HepG2 (cell line): ENCODE measurements around the gene TH. TPM values are rescaled to one million over a fixed set of nuclear protein-coding genes. Genes with fewer than 3 reads are reported as not detected.

Experiments used
- FIP1L1 ChIP-seq: fragments of 200-400 bp; formaldehyde crosslinking; IDR thresholded peaks from 2 replicates; pipeline ENCODE4 v1.6.1; 2018; ENCODE audit warnings: low read depth, mild to moderate bottlenecking, low read length, moderate library complexity, borderline replicate concordance; ENCODE audit not compliant: insufficient read depth
- HNF4G ChIP-seq, 2 experiments: sonication (generic) in 1 of 2; formaldehyde crosslinking in 1 of 2; IDR thresholded peaks; 2 replicates each; pipeline versions ENCODE4 v1.4.0 to v1.6.1; 2011 to 2020; ENCODE audit warnings: borderline replicate concordance in 2 of 2, low read depth in 2 of 2, mild to moderate bottlenecking in 2 of 2, low read length in 1 of 2, missing genetic modification reagents in 1 of 2, moderate library complexity in 1 of 2
- JARID2 ChIP-seq: sonication (generic); formaldehyde crosslinking; IDR thresholded peaks from 2 replicates; pipeline ENCODE4 v1.8.1; 2023; ENCODE audit warnings: missing genetic modification reagents, inconsistent platforms; ENCODE audit not compliant: insufficient replicate concordance
- NFYC ChIP-seq: IDR thresholded peaks from 2 replicates; pipeline ENCODE4 v1.6.1; 2016; ENCODE audit warnings: missing genetic modification reagents, missing compliant biosample characterization
- NONO ChIP-seq, 2 experiments: fragments of 450-650 bp in 1 of 2; sonication (generic) in 1 of 2; formaldehyde crosslinking in 1 of 2; IDR thresholded peaks in 1 of 2; conservative IDR thresholded peaks in 1 of 2; 2 replicates each; pipeline versions ENCODE4 v1.6.1 to v1.8.0; 2017 to 2022; ENCODE audit warnings: mild to moderate bottlenecking in 1 of 2, missing genetic modification reagents in 1 of 2, moderate library complexity in 1 of 2
- SP2 ChIP-seq: sonication (generic); formaldehyde crosslinking; IDR thresholded peaks from 2 replicates; pipeline ENCODE4 v1.5.1; 2020; ENCODE audit warnings: mild to moderate bottlenecking, missing genetic modification reagents
- STAG1 ChIP-seq: sonication (generic); formaldehyde crosslinking; IDR thresholded peaks from 2 replicates; pipeline ENCODE4 v1.4.0; 2020; ENCODE audit warnings: missing genetic modification reagents
- ZMAT3 ChIP-seq: sonication (generic); formaldehyde crosslinking; conservative IDR thresholded peaks from 2 replicates; pipeline ENCODE4 v1.7.0; 2021; ENCODE audit warnings: missing genetic modification reagents
- ZMYM4 ChIP-seq: sonication (generic); formaldehyde crosslinking; IDR thresholded peaks from 2 replicates; pipeline ENCODE4 v1.8.1; 2023; ENCODE audit warnings: mild to moderate bottlenecking, missing genetic modification reagents
- ZNF749 ChIP-seq: sonication (generic); formaldehyde crosslinking; IDR thresholded peaks from 2 replicates; pipeline ENCODE4 v1.8.0; 2022; ENCODE audit warnings: mild to moderate bottlenecking, missing genetic modification reagents, moderate library complexity, borderline replicate concordance
- polyA plus RNA-seq, 8 experiments: library from polyadenylated mRNA; depleted of rRNA in 3 of 8; stranded (reverse) in 7 of 8; unstranded in 1 of 8; fragments of >200 nt; fragmentation: Illumina TruSeq in 4 of 8; extraction: Trizol in 4 of 8; gene quantifications; 2 replicates each; pipeline versions ENCODE4 v1.2.1 to v1.2.3, GENCODE V29; 2011 to 2016; ENCODE audit warnings: low read depth in 4 of 8, missing spikeins in 1 of 8, mixed read lengths in 1 of 8; ENCODE audit not compliant: insufficient read depth in 1 of 8
- total RNA-seq, 5 experiments: library from RNA; depleted of rRNA; stranded (reverse); fragments of >200 nt; fragmentation: Illumina TruSeq; extraction: Trizol; gene quantifications; 2 replicates each; pipeline ENCODE4 v1.2.3, GENCODE V29; 2016; ENCODE audit warnings: low read depth in 1 of 5
- TF ChIP-seq, protein P1 (sequence below): sonication (generic); formaldehyde crosslinking; IDR thresholded peaks from 2 replicates; pipeline ENCODE4 v1.4.0; 2020; ENCODE audit warnings: missing genetic modification reagents, mild to moderate bottlenecking, borderline replicate concordance
- TF ChIP-seq, protein P2 (sequence below): sonication (generic); formaldehyde crosslinking; IDR thresholded peaks from 2 replicates; pipeline ENCODE4 v1.5.0; 2020; ENCODE audit warnings: mild to moderate bottlenecking, missing genetic modification reagents, borderline replicate concordance
- TF ChIP-seq, protein P3 (sequence below): sonication (generic); formaldehyde crosslinking; conservative IDR thresholded peaks from 2 replicates; pipeline ENCODE4 v1.4.0; 2020; ENCODE audit warnings: missing genetic modification reagents
- TF ChIP-seq, protein P4 (sequence below): sonication (generic); formaldehyde crosslinking; IDR thresholded peaks from 2 replicates; pipeline ENCODE4 v1.4.0; 2020; ENCODE audit warnings: missing genetic modification reagents
- TF ChIP-seq, protein P5 (sequence below): sonication (generic); formaldehyde crosslinking; conservative IDR thresholded peaks from 2 replicates; pipeline ENCODE4 v1.8.0; 2022; ENCODE audit warnings: missing genetic modification reagents

The TH gene
- total and polyA plus RNA-seq, 2 of the 13 experiments (the other 11 are each of a cell fraction or from before 2014, with no cell fraction given): 0.36 TPM; not detected in 1

DNA sequence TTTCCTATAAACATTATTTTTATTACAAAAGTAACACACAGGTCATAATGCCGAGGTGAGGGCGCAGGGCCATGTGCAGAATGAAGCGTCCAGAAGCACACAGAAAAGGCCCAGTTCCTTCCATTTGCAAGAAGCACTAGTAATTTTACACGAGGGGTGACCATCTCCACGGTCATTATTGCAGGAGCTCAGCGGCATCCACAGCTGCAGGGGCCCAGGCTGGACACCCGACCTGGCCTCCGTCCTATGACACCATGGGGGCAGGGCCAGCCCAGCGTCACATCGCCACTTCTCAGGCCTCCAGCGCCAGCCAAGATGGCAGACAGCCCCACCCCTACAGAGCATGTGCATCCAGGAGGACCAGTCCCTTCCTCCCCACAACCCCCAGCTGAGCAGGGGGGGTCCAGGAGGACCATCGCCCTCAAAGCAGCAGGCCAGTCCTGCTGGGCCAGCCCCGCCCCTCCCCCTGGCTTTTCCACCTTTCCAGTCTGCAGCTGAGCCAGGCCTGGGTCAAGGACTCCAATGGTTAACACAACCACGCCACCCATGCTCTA lies 35.9 kb downstream of the TH start (continued):
- TF ChIP-seq, protein P1, sequence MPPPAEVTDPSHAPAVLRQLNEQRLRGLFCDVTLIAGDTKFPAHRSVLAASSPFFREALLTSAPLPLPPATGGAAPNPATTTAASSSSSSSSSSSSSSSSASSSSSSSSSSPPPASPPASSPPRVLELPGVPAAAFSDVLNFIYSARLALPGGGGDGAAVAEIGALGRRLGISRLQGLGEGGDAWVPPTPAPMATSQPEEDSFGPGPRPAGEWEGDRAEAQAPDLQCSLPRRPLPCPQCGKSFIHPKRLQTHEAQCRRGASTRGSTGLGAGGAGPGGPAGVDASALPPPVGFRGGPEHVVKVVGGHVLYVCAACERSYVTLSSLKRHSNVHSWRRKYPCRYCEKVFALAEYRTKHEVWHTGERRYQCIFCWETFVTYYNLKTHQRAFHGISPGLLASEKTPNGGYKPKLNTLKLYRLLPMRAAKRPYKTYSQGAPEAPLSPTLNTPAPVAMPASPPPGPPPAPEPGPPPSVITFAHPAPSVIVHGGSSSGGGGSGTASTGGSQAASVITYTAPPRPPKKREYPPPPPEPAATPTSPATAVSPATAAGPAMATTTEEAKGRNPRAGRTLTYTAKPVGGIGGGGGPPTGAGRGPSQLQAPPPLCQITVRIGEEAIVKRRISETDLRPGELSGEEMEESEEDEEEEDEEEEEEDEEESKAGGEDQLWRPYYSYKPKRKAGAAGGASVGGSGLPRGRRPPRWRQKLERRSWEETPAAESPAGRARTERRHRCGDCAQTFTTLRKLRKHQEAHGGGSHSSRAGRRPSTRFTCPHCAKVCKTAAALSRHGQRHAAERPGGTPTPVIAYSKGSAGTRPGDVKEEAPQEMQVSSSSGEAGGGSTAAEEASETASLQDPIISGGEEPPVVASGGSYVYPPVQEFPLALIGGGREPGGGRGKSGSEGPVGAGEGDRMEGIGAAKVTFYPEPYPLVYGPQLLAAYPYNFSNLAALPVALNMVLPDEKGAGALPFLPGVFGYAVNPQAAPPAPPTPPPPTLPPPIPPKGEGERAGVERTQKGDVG (CRISPR knock-in tag): no peak
- TF ChIP-seq NONO (IDR thresholded peaks at IDR 0.05) (no peak), NONO (CRISPR knock-in tag; conservative IDR thresholded peaks at IDR 0.05) (peak; percentile 29; the same call in 1 of the 2 replicates), SP2 (CRISPR knock-in tag) (no peak), ZMYM4 (CRISPR knock-in tag) (no peak), STAG1 (CRISPR knock-in tag) (no peak), NFYC (CRISPR knock-in tag) (no peak), ZMAT3 (CRISPR knock-in tag) (peak; percentile 53; the same call in 1 of the 2 replicates), HNF4G (IDR thresholded peaks at IDR 0.05; ENCODE audit: borderline replicate concordance, low read depth, low read length) (no peak), HNF4G (CRISPR knock-in tag; IDR thresholded peaks at IDR 0.05; ENCODE audit: borderline replicate concordance, low read depth) (peak; percentile 60), JARID2 (CRISPR knock-in tag) (no peak), FIP1L1 (no peak), ZNF749 (CRISPR knock-in tag) (peak; percentile 26; the same call in 1 of the 2 replicates)
- TF ChIP-seq, protein P2, sequence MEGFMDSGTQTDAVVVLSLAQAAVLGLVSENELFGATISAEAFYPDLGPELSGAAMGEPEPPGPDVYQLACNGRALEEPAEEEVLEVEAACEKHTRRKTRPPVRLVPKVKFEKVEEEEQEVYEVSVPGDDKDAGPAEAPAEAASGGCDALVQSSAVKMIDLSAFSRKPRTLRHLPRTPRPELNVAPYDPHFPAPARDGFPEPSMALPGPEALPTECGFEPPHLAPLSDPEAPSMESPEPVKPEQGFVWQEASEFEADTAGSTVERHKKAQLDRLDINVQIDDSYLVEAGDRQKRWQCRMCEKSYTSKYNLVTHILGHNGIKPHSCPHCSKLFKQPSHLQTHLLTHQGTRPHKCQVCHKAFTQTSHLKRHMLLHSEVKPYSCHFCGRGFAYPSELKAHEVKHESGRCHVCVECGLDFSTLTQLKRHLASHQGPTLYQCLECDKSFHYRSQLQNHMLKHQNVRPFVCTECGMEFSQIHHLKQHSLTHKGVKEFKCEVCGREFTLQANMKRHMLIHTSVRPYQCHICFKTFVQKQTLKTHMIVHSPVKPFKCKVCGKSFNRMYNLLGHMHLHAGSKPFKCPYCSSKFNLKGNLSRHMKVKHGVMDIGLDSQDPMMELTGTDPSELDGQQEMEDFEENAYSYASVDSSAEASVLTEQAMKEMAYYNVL (CRISPR knock-in tag): no peak
- TF ChIP-seq, protein P3, sequence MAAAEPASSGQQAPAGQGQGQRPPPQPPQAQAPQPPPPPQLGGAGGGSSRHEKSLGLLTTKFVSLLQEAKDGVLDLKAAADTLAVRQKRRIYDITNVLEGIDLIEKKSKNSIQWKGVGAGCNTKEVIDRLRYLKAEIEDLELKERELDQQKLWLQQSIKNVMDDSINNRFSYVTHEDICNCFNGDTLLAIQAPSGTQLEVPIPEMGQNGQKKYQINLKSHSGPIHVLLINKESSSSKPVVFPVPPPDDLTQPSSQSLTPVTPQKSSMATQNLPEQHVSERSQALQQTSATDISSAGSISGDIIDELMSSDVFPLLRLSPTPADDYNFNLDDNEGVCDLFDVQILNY: 0 out of 2 replicates have a peak, but pooled peaks have one; percentile 33
- TF ChIP-seq, protein P4, sequence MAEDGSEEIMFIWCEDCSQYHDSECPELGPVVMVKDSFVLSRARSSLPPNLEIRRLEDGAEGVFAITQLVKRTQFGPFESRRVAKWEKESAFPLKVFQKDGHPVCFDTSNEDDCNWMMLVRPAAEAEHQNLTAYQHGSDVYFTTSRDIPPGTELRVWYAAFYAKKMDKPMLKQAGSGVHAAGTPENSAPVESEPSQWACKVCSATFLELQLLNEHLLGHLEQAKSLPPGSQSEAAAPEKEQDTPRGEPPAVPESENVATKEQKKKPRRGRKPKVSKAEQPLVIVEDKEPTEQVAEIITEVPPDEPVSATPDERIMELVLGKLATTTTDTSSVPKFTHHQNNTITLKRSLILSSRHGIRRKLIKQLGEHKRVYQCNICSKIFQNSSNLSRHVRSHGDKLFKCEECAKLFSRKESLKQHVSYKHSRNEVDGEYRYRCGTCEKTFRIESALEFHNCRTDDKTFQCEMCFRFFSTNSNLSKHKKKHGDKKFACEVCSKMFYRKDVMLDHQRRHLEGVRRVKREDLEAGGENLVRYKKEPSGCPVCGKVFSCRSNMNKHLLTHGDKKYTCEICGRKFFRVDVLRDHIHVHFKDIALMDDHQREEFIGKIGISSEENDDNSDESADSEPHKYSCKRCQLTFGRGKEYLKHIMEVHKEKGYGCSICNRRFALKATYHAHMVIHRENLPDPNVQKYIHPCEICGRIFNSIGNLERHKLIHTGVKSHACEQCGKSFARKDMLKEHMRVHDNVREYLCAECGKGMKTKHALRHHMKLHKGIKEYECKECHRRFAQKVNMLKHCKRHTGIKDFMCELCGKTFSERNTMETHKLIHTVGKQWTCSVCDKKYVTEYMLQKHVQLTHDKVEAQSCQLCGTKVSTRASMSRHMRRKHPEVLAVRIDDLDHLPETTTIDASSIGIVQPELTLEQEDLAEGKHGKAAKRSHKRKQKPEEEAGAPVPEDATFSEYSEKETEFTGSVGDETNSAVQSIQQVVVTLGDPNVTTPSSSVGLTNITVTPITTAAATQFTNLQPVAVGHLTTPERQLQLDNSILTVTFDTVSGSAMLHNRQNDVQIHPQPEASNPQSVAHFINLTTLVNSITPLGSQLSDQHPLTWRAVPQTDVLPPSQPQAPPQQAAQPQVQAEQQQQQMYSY (CRISPR knock-in tag): no peak; the same call in 1 of the 2 replicates
- TF ChIP-seq, protein P5, sequence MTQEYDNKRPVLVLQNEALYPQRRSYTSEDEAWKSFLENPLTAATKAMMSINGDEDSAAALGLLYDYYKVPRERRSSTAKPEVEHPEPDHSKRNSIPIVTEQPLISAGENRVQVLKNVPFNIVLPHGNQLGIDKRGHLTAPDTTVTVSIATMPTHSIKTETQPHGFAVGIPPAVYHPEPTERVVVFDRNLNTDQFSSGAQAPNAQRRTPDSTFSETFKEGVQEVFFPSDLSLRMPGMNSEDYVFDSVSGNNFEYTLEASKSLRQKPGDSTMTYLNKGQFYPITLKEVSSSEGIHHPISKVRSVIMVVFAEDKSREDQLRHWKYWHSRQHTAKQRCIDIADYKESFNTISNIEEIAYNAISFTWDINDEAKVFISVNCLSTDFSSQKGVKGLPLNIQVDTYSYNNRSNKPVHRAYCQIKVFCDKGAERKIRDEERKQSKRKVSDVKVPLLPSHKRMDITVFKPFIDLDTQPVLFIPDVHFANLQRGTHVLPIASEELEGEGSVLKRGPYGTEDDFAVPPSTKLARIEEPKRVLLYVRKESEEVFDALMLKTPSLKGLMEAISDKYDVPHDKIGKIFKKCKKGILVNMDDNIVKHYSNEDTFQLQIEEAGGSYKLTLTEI: no peak
